NCI-H2107 (cell line): ENCODE data around the gene PAIP2.
"Not testable (repeated sequence)": the region's sequence is repeated elsewhere in the genome, so short reads cannot be mapped to it uniquely, and the experiment has no call there.

ENCODE experiments used
- DNase-seq: peaks from one replicate; lab custom pipeline; 2025; lab: John Stamatoyannopoulos, UW

PAIP2 gene, protein sequence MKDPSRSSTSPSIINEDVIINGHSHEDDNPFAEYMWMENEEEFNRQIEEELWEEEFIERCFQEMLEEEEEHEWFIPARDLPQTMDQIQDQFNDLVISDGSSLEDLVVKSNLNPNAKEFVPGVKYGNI

DNA sequence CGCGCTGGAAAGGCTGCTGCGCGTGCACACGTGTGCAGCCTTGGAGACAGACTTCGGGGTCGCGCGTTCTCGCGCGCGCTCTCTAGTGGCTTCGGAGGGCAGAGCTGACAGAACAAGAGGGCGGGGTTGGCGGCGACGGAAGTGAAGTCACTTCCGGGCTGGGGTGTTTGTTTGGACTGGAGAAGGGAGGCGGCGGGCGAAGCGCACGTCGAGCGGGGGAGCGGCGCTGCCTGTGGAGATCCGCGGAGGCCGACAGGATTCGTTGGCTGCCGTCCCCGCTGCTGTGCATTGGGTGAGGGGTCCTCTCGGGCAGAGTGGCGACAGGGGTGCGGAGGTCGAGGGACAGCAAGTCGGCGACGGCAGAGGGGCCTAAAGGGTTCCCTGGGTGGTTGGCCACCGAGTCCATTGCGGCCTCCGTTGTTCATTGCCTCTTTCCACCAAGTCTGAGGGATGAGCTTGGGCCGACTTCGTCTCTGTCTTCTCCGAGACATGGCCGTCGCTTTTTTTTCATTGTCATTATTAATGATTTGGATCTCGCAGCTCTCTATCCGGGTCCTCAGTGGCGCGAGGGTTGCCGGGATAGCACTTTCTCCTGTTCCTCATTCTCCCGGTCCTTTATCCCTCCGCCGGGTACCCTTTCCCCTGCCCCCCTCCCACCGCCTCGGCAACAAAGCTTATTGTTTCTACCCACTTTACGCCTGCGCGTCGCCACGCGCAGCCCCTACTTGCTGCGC lies at the start of gene PAIP2:
Gene PAIP2 (plus strand): TSS at position 166 of the 734 bp plus-strand sequence. CDS start 21,931 bp downstream, outside the sequence.
- DNase-seq = peak; percentile 82

DNA sequence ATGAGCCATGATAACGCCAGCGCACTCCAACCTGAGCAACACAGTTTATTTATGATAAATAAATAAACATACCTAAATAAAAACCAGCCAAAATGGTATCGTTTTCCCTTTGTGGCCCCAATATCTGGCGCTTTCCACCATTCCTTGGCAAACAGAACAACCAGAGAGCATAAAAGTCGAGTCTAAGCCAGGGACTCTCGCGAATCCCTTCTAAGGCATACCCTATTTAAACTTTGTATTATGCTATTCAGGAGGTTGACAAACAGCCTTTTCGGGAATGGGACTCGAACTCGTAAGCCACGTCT lies 48.5 kb upstream of the PAIP2 start:
- DNase-seq = no peak

DNA sequence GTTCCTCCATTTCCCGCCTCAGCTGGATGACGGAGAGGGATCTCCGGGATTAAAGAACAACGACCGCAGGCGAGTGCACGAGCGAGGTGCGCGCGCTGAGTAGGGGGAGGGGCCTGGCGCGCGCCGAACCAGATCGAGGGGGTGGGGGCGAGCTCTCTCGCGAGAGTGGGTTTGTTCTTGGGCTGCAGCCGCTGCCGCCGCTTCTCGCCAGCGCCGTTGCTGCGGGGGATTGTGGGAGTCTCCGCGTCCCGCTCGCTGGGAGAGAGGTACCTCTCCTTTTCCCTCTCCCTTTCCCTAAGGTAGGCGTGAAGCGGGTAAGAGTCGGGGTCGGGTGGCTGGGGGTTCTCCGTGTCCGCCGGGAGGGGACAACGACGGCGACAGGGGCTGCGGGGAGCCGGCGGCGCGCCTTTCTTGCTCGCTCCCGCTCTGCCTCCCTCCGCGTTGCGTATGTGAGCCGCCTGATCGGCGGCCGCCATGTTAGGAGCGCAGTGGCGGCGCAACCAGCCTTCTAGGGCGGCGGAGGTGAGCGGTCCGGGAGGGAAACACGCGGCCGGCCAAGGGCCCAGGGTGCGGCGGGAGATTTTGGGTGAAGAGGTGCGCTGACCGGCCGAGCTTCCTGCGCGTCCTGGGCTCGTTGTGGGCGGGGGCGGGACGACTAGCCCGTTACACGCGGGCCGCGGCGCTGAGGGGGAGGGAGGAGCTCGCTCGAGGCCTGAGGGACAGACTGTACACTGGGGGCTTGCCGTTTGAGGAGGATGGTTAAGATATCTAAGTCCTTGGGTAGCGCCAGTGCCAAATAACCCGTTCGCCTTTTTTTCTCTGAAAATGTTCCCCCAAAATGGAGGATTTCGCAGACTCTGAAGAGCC lies 47.9 kb upstream of the PAIP2 start, which contains the start of gene MATR3:
Gene MATR3 (plus strand): TSS at position 234 of the 867 bp plus-strand sequence. CDS start 13,676 bp downstream, outside the sequence.
- DNase-seq = peak; percentile 69

DNA sequence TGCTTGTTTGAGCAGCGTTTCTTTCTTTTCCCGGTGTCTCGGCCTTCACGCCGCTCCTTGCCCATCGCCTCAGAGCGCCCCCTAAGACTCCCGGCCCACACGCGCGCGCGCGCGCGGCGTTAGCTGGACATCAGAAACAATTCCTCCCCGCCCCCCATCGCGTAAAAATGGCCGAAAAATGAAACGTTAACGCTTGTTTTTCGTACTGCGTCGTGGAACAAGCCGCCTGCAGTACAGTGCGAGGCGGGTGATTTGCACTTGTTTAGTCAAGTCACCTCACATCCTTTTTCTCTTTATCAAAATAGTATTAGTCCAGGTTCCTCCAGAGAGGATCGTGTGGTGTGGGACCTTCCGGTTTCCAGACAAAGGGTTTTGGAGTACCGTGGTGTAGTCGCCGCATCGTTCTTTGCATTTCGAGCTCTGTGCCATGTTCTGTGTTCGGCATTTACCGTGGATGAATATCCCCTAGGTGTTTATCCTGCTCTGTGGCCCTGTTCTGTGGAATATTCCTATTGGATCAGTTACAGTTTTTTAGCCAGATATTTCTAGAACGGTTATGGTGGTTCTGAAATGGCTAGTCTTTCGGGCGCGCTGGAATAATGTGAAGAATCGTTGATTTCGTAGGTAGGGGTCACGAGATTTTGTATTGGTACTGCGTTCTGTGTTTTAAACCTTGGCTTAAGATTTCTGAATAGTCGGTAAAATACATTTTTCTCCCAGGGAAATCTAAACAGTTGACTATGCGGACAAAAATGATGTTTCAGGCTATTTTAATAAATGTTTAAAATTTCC lies 47.1 kb upstream of the PAIP2 start:
- DNase-seq = peak; percentile 5

DNA sequence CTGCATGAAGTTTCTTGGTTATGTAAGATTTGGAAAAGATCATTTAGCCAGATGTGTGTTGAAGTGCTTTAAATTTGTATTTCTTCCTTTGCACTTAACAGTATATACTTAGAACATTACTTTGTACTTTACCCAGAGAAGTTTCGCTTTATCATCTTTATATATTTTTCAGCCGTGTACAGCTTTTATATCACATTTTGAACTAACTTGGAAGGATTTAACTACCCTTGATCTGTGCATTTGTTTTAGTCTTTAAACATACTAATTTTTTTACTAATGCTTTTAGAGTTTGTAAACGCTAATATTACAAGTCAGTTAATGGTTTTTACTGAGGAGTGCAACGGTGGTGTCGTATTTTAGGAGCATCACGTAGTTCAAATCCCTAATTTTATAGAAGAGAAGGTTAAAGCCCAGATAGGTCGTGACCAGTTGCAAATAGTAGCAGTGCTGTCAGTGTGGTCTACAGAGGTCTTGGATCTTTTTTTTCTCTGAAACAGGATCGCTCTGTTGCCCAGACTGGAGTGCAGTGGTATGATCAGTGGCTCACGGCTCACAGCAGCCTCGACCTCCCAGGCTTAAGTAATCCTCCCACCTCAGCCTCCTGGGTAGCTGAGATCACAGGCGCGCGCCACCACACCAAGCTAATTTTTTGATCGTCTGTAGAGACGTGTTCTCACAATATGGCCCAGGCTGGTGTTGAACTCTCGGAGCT lies 46.2 kb upstream of the PAIP2 start:
- no peak for DNase-seq

DNA sequence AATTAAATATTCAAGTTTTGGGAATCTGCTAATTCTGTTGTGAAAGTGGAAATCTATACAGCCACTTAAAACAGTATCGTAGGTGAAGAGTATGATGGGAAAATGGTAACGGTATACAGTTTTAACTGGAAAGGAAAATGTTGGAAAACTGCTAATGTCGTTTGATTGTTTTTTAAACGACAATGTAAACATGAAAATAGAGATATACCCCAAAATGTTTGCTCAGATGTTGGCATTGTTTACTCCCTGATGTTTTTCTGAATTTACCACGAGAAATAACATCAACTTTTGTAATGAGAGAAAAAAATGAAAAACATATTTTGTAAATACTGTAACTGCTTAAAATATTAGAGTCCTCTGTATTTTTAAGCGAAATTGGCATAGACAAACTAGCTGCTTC lies 45.5 kb upstream of the PAIP2 start:
- no peak for DNase-seq

DNA sequence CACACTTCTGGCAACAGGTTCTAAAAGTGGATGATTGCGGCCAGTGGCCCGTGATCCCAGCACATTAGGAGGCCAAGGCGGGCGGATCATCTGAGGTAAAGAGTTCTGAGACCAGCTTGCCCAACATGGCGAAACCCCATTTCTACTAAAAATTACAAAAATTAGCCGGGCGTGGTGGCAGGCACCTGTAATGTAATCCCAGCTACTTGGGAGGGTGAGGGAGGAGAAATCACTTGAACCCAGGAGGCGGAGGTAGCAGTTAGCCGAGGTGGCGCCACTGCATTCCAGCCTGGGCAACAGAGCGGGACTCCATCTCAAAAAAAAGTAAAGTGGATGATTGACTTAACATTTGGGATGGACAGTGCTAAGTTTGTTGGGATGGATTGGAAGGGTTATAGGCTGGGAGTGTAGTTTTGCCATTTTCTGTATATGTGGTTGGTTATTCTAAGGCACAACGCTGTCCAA lies 44.8 kb upstream of the PAIP2 start:
- DNase-seq = no peak

DNA sequence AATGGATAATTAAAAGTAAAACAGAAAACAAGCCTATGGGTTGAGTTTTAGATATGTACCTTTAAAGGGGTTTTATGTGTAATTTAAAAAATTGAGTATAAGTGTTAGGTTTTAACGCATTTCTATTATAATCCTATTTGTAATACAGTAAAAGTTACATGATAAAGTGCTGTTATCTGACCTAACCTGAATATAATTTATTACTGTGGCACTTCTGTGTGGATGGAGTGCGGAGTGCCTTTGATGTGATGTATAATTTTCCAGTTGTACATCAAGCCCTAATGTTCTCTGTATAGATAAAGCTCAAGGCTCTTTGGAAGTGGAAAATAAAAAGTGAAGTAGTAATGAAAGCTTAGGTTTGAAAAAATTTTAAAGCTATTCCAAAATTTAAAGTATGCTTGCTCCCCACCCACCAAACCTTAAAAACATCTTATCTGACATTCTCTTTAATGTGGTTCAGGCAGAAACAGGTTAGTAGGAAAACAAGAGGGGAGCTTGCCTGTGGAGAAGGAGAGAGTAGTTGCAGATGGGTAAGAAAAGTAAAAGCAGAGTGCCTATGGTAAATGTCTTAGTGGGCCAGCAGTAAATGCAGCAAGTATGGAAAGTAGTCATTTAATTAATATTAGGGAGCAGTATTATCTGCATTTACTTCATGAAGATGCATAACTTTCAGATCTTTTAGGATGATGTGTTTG lies 44.1 kb upstream of the PAIP2 start:
- no peak for DNase-seq

DNA sequence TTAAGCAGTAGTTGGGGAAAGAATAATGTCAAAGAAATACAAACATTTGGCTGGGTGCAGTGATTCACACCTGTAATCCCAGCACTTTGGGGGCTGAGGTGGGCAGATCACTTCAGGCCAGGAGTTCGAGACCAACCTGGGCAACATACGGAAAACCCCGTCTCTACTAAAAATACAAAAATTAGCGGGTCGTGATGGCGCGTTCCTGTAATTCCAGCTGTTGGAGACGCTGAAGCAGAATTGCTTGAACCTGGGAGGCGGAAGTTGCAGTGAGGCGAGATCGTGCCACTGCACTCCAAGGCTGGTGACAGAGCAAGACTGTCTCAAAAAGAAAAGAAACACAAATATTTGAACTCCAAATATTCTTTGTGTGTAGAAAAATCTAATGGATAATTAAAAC lies 43.4 kb upstream of the PAIP2 start:
- no peak for DNase-seq

DNA sequence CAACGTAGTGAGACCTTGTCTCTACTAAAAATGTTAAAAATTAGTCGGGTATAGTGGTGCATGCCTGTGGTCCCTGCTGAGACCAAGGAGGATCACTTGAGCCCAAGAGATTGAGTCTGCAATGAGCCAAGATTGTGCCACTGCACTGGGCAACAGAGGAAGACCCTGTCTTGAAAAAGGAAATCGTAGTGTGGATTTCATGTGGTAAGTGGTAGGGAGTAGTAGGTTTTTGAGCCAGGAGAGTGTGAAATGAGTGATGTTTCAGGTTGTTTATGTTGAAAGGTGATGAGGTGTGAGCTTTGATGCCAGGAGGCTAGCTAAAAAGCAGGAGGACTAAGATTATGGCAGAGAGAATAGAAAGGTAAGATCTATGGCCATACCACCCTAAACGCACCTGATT lies 42.2 kb upstream of the PAIP2 start:
- DNase-seq = no peak

DNA sequence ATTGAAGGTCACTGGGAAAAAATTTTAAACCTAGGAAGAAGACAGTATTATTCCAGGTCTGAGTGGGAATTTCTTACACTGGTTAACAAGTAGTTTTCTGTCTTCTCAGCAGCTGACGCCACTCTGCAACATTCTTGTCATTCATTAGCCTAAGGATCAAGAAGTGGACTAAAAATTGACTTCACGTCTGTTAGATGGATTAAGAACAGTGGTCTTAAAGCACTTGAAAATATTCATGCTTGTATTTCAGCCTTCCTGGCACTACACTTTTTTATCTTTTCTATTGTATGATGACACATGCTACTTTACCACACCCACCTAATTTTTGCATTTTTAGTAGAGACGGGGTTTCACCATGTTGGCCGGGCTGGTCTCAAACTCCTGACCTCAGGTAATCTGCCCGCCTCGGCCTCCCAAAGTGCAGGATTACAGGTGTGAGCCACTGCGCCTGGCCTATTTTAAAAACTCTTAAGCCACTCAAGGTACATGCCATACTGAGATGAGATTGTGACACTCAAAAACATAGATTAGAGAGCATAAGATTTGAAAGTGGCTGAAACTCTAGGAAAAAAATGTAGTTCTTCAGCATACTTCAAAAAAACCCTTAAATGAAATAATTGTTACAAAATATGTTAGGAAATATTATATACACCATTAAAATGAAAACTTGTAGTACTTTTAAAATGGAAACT lies 39.7 kb upstream of the PAIP2 start:
- no peak for DNase-seq

DNA sequence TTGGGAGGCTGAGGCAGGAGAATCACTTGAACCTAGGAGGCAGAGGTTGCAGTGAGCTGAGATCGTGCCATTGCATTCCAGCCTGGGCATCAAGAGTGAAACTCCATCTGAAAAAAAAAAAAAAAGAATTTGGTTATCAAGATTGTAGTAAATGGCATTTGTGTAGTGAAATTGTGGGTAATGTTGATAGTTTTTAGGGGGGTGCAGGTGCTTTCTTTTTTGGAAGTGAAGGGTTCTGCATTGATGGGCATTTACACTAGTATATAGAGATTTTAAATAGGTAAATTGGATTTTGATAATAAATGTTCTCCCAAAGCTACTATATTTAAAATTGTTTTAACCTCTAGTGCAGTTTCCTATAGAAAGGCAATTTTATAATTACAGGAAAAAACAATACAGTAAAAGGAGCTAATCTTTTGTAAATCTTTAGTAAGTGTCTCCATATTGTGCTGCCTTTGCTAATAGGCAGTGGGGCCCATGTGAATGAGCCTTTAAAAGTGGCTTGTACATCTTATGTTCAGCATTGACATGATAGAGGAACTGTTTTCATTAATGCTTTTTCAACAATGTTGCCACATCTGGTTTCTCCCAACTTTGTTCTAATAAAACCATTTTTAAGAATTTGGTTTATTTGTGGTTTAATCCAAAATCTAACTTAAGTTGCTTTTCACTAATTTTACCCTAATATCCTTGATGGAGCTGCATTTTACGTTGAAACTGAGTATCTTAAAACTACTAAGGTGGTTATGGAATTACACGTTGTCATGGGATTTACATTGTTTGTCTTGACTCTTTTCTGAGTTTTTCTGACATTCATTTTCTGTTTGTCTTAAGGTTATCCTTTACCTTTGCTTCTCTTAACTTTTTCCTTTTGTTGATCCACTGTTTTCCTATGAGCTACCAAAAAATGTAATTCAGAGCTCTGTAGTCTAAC lies 37.0 kb upstream of the PAIP2 start:
- no peak for DNase-seq

DNA sequence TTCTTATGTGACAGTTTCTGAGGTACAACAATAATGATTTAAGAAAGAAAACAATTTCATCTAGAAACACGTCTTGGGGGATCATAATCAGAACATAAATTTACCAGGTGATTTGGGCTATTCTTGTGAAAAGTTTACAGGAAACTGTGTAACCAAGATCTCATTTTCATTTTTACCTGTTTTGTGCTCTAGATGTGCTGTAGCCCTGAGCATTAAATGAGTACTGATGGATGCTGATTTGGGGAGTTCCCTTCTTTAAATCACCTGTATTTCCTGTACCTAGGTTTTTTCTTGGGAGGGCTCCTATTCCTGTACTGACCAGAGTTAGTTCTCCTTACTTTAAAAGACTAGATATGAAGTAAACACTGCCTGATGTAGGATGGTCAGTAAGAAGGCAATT lies 35.5 kb upstream of the PAIP2 start:
- DNase-seq = no peak

DNA sequence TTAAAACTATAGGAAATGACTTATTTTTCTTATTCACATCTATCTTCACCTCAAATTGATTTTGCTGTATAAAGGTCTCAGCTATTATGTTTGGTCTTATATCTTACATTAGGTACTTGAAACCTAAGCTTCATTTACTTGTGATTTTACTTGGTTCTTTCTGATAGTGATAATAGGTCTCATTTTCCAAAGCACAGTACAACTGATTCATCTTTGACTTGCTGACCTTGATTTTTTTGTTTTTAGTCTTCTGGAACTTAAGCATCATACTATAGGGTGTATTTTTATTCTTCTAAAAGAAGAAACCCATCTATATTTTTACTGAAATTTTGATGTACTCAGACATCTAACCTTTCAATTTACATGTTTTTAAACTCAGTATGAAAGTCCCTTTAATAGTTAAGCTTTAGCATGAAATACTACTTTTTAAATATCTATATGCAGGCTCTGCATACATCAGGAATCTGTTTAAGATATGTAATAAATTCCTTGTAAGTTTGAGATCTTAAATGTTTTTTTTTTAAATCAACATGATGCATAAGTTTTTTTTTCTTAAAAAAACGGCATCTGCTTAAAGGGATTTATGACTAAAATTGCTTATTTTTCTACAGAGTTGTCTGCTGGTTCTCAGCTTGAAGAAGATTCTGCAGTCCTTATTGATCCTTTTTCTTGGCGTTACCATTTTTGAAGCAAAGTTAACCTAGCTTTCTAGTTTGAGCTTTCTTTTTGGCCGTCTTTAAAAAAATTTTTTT lies 34.9 kb upstream of the PAIP2 start:
- no peak for DNase-seq

DNA sequence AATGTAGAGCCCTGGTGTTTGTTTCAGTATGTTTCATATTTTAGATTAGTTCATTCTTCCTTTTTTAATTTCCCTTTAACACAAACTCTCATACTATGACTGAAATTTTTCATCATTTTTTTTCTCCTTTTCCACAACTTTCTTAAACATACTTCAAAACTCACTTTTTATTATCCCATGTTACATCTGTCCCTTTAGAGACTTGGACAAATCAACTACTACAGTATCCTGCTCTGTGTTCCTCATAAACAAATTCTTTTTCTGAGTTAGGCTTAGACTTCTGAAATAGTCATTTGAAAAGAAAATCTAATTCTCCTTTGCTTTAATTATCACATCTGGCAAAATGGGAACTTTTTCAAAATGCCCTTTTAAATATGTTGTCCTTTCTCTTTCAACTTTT lies 32.9 kb upstream of the PAIP2 start:
- no peak for DNase-seq

DNA sequence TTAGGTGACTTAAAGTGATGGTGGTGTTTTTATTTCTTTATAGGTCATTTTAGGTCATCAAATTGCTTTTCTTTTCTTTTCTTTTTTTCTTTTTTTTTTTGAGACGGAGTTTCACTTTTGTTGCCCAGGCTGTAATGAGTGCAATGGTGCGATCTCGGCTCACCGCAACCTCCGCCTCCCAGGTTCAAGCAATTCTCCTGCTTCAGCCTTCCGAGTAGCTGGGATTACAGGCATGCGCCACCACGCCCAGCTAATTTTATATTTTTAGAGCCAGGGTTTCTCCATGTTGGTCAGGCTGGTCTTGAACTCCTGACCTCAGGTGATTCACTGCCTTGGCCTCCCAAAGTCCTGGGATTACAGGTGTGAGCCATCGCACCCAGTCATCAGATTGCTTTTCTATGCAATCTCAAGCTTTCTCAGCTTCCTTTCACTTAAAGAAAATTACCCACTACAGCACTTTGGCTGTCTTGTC lies 30.9 kb upstream of the PAIP2 start:
- DNase-seq = not testable (repeated sequence)

DNA sequence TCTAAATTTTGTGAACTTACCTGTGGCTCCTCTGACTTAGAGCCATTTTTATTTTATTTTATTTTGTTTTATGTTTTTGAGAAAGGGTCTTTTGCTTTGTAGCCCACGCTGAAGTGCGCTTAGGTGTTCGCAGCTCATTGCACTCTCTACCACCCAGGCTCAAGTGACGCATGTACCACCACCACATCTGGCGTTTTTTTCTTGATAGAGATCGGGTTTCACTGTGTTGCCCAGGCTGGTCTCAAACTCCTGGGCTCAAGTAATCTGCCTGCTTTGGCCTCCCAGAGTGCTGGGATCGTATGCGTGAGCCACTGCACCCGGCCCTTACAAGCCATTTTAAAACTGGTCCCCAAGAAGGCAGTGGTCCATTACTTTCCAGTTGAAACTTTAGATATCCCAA lies 29.6 kb upstream of the PAIP2 start:
- peak; percentile 4 for DNase-seq

DNA sequence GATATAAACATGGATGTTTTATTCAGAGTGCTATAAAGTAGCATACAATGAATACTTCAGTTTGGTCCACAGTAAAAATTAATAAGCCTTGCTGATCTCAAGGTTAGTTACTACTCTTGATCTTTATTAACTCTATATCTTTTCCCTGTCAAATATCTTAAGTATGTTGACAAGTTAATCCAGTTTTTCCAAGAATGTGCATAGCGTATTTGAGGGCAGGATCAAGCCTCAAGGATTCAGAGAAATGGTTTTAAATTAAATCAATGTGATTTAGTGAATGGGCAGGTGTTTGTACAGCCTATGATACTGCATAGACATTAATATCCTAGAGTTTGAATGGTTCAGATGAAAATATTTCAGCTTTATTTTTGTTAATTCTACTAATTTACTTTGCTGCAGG lies 27.4 kb upstream of the PAIP2 start:
- DNase-seq = no peak
